ENCODE measurements around the gene TSEN15. TPM values are rescaled to one million over a fixed set of nuclear protein-coding genes. Genes with fewer than 3 reads are reported as not detected.
A peak's percentile ranks its signal among the peaks of the same experiment; 100 is the strongest.

The TSEN15 gene
- total and polyA plus RNA-seq, 2 of the 13 experiments (the other 11 are each of a cell fraction or from before 2014, with no cell fraction given): 25.6 to 35.8 TPM

DNA sequence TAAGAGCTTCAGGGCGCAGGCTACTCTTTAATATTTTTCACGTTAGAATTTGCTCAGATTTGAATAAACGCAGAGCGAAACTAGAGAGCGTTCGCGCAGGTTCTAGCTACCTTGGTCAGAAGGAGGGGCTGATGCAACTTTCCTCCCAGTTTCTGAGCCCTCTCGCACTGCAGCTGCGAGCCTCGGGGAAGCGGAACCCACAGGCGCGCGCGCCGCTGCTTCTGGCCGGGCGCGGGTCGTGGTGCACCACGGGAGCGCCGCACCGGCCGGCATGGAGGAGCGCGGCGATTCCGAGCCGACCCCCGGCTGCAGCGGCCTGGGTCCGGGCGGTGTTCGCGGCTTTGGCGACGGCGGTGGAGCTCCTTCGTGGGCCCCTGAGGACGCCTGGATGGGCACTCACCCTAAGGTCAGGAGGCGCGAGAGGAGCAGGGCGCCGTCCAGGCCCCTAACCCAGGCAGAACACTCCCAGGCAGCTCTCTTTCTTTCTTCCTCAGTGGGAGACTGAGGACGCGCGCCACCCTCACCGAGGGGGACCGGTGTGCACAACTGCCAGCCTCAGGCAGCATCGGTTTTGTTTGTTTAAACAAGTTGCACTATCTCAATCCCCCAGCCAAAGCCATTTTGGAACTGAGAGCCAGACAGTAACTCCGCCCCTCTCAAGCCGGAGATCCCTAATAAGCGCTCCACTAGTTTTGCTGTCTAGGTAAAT is at the start of gene TSEN15 (continued):
- TF ChIP-seq, protein P1, sequence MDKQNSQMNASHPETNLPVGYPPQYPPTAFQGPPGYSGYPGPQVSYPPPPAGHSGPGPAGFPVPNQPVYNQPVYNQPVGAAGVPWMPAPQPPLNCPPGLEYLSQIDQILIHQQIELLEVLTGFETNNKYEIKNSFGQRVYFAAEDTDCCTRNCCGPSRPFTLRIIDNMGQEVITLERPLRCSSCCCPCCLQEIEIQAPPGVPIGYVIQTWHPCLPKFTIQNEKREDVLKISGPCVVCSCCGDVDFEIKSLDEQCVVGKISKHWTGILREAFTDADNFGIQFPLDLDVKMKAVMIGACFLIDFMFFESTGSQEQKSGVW (CRISPR knock-in tag; IDR thresholded peaks at IDR 0.05; ENCODE audit: borderline replicate concordance): no peak; the same call in 1 of the 2 replicates
- TF ChIP-seq ZNF12 (CRISPR knock-in tag; IDR thresholded peaks at IDR 0.05) (peak; percentile 77), TEAD3 (CRISPR knock-in tag; optimal IDR thresholded peaks at IDR 0.05; ENCODE audit: borderline replicate concordance) (peak; percentile 63), ZNF572 (CRISPR knock-in tag; IDR thresholded peaks at IDR 0.05) (no peak), ZBTB14 (CRISPR knock-in tag; IDR thresholded peaks at IDR 0.05) (peak; percentile 80), ZNF678 (CRISPR knock-in tag; IDR thresholded peaks at IDR 0.05) (peak; percentile 95; the same call in 1 of the 2 replicates), ZBTB20 (CRISPR knock-in tag; IDR thresholded peaks at IDR 0.05; ENCODE audit: borderline replicate concordance, low read depth) (no peak; the same call in 1 of the 2 replicates), ZNF780A (CRISPR knock-in tag; IDR thresholded peaks at IDR 0.05) (no peak), ZNF562 (CRISPR knock-in tag; IDR thresholded peaks at IDR 0.05; ENCODE audit: borderline replicate concordance) (no peak), REXO4 (CRISPR knock-in tag; IDR thresholded peaks at IDR 0.05; ENCODE audit: borderline replicate concordance) (no peak), FOXK2 (IDR thresholded peaks at IDR 0.05) (no peak), ATM (IDR thresholded peaks at IDR 0.05; ENCODE audit: borderline replicate concordance) (no peak), SSRP1 (CRISPR knock-in tag; IDR thresholded peaks at IDR 0.05) (no peak), ZNF501 (CRISPR knock-in tag; IDR thresholded peaks at IDR 0.05) (peak; percentile 45; the same call in 1 of the 2 replicates), ZNF546 (CRISPR knock-in tag; conservative IDR thresholded peaks at IDR 0.05) (peak; percentile 87; the same call in 1 of the 2 replicates), KDM4B (CRISPR knock-in tag; IDR thresholded peaks at IDR 0.05) (peak; percentile 71; the same call in 1 of the 2 replicates), ZNF530 (CRISPR knock-in tag; IDR thresholded peaks at IDR 0.05; ENCODE audit: low read depth) (no peak), ZNF556 (CRISPR knock-in tag; IDR thresholded peaks at IDR 0.05; ENCODE audit: borderline replicate concordance) (peak; percentile 99; the same call in 1 of the 2 replicates)
- TF ChIP-seq, protein P2, sequence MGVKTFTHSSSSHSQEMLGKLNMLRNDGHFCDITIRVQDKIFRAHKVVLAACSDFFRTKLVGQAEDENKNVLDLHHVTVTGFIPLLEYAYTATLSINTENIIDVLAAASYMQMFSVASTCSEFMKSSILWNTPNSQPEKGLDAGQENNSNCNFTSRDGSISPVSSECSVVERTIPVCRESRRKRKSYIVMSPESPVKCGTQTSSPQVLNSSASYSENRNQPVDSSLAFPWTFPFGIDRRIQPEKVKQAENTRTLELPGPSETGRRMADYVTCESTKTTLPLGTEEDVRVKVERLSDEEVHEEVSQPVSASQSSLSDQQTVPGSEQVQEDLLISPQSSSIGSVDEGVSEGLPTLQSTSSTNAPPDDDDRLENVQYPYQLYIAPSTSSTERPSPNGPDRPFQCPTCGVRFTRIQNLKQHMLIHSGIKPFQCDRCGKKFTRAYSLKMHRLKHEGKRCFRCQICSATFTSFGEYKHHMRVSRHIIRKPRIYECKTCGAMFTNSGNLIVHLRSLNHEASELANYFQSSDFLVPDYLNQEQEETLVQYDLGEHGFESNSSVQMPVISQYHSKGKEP (CRISPR knock-in tag; IDR thresholded peaks at IDR 0.05): peak; percentile 82; the same call in 1 of the 2 replicates
- TF ChIP-seq, protein P3, sequence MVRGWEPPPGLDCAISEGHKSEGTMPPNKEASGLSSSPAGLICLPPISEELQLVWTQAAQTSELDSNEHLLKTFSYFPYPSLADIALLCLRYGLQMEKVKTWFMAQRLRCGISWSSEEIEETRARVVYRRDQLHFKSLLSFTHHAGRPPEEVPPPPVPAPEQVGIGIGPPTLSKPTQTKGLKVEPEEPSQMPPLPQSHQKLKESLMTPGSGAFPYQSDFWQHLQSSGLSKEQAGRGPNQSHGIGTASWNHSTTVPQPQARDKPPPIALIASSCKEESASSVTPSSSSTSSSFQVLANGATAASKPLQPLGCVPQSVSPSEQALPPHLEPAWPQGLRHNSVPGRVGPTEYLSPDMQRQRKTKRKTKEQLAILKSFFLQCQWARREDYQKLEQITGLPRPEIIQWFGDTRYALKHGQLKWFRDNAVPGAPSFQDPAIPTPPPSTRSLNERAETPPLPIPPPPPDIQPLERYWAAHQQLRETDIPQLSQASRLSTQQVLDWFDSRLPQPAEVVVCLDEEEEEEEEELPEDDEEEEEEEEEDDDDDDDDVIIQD (CRISPR knock-in tag; IDR thresholded peaks at IDR 0.05; ENCODE audit: low read depth): no peak

All from HepG2 (cell line).